ENCODE data around the gene LARGE1.

LARGE1 gene

GRCh38 chr22:33811686-33812085 is 108.6 kb downstream of the LARGE1 start:
- DNase-seq, result no peak

- no peak for DNase-seq
Measured at GRCh38 chr22:33811208-33811607, 109.1 kb downstream of the LARGE1 start.

GRCh38 chr22:33807470-33807869 is 112.8 kb downstream of the LARGE1 start:
- DNase-seq, result no peak

- DNase-seq, result no peak
Measured at GRCh38 chr22:33806191-33806590, 114.1 kb downstream of the LARGE1 start.

GRCh38 chr22:33803371-33804282 is 116.6 kb downstream of the LARGE1 start:
- DNase-seq, result no peak

- no peak for DNase-seq
Measured at GRCh38 chr22:33798401-33798800, 121.9 kb downstream of the LARGE1 start.

GRCh38 chr22:33796494-33796893 is 123.8 kb downstream of the LARGE1 start:
- DNase-seq, result no peak

GRCh38 chr22:33793475-33793874 is 126.8 kb downstream of the LARGE1 start:
- no peak for DNase-seq

GRCh38 chr22:33792832-33793231 is 127.4 kb downstream of the LARGE1 start:
- no peak for DNase-seq

GRCh38 chr22:33789690-33790253 is 130.5 kb downstream of the LARGE1 start:
- DNase-seq, result no peak

- no peak for DNase-seq
Measured at GRCh38 chr22:33788927-33789326, 131.3 kb downstream of the LARGE1 start.

- DNase-seq, result no peak
Measured at GRCh38 chr22:33787645-33788456, 132.4 kb downstream of the LARGE1 start.

- no peak for DNase-seq
Measured at GRCh38 chr22:33786149-33786548, 134.1 kb downstream of the LARGE1 start.

GRCh38 chr22:33785283-33785968 is 134.8 kb downstream of the LARGE1 start:
- no peak for DNase-seq

GRCh38 chr22:33781411-33781810 is 138.9 kb downstream of the LARGE1 start:
- no peak for DNase-seq

GRCh38 chr22:33780531-33781136 is 139.6 kb downstream of the LARGE1 start:
- DNase-seq, result no peak

GRCh38 chr22:33779243-33779642 is 141.0 kb downstream of the LARGE1 start:
- no peak for DNase-seq

- DNase-seq, result no peak
Measured at GRCh38 chr22:33776491-33776890, 143.8 kb downstream of the LARGE1 start.

- DNase-seq, result no peak
Measured at GRCh38 chr22:33774781-33775180, 145.5 kb downstream of the LARGE1 start.

GRCh38 chr22:33772745-33773144 is 147.5 kb downstream of the LARGE1 start:
- no peak for DNase-seq

- no peak for DNase-seq
Measured at GRCh38 chr22:33771136-33771535, 149.1 kb downstream of the LARGE1 start.

GRCh38 chr22:33770723-33771122 is 149.6 kb downstream of the LARGE1 start:
- no peak for DNase-seq
